ENCODE data around the gene ROCK2. TPM values are rescaled to one million over a fixed set of nuclear protein-coding genes. Genes with fewer than 3 reads are reported as not detected.

ROCK2 gene
- total and polyA plus RNA-seq, 2 of the 13 experiments (the other 11 are each of a cell fraction or from before 2014, with no cell fraction given) = 38.1 to 119 TPM

GRCh38 chr2:11133238-11133935 lies 211.0 kb downstream of the ROCK2 start (continued):
- TF ChIP-seq PRDM10 (CRISPR knock-in tag; IDR thresholded peaks at IDR 0.05; ENCODE audit: low read depth) (no peak), TMF1 (CRISPR knock-in tag; IDR thresholded peaks at IDR 0.05; ENCODE audit: low read depth) (no peak), ZNF33B (CRISPR knock-in tag; IDR thresholded peaks at IDR 0.05) (no peak; the same call in 1 of the 2 replicates), PBX2 (CRISPR knock-in tag; IDR thresholded peaks at IDR 0.05) (no peak), KMT2B (CRISPR knock-in tag; IDR thresholded peaks at IDR 0.05) (no peak), ZNF768 (CRISPR knock-in tag; IDR thresholded peaks at IDR 0.05) (peak; percentile 39; the same call in 1 of the 2 replicates), CREB3 (CRISPR knock-in tag; IDR thresholded peaks at IDR 0.05) (no peak), SMARCC2 (IDR thresholded peaks at IDR 0.05) (no peak), RBFOX2 (IDR thresholded peaks at IDR 0.05; ENCODE audit: low read depth, low read length) (no peak), ZNF484 (CRISPR knock-in tag; IDR thresholded peaks at IDR 0.05; ENCODE audit: borderline replicate concordance, low read depth) (no peak), ZNF317 (CRISPR knock-in tag; IDR thresholded peaks at IDR 0.05) (no peak), ZNF749 (CRISPR knock-in tag; IDR thresholded peaks at IDR 0.05; ENCODE audit: borderline replicate concordance) (0 out of 2 replicates have a peak, but pooled peaks have one; percentile 4), MATR3 (CRISPR knock-in tag; IDR thresholded peaks at IDR 0.05) (no peak), HMGXB3 (CRISPR knock-in tag; IDR thresholded peaks at IDR 0.05; ENCODE audit: borderline replicate concordance) (no peak), ZMYM3 (CRISPR knock-in tag; IDR thresholded peaks at IDR 0.05) (no peak; the same call in 1 of the 2 replicates), GTF2F1 (IDR thresholded peaks at IDR 0.05; ENCODE audit: low read length) (no peak), PRMT3 (CRISPR knock-in tag; IDR thresholded peaks at IDR 0.05; ENCODE audit: borderline replicate concordance, low read depth) (no peak), SUZ12 (IDR thresholded peaks at IDR 0.05; ENCODE audit: low read depth, low read length) (no peak), NFYC (CRISPR knock-in tag; IDR thresholded peaks at IDR 0.05) (no peak), ZSCAN31 (CRISPR knock-in tag; IDR thresholded peaks at IDR 0.05; ENCODE audit: low read depth) (no peak), KDM5B (CRISPR knock-in tag; IDR thresholded peaks at IDR 0.05; ENCODE audit: borderline replicate concordance) (no peak; the same call in 1 of the 2 replicates)

Measured in HepG2 (cell line).